Umbilical cord (tissue), 2 donors: Measurements from ENCODE around the gene PTPRG. TPM values are rescaled to one million over a fixed set of nuclear protein-coding genes. Genes with fewer than 3 reads are reported as not detected.

Source experiments
- DNase-seq: peaks from one replicate; pipeline ENCODE4 v3.0.0-alpha.2; 2015; ENCODE audit warnings: low spot score
- total RNA-seq: library from RNA; depleted of rRNA; stranded (reverse); fragments of >200 nt; gene quantifications from one replicate; pipeline ENCODE4 v1.2.3, GENCODE V29; 2014; ENCODE audit warnings: low replicate concordance; ENCODE audit not compliant: insufficient read depth

PTPRG gene
- total RNA-seq, 1 donor from 2014 or later, result 84.0 TPM

DNA sequence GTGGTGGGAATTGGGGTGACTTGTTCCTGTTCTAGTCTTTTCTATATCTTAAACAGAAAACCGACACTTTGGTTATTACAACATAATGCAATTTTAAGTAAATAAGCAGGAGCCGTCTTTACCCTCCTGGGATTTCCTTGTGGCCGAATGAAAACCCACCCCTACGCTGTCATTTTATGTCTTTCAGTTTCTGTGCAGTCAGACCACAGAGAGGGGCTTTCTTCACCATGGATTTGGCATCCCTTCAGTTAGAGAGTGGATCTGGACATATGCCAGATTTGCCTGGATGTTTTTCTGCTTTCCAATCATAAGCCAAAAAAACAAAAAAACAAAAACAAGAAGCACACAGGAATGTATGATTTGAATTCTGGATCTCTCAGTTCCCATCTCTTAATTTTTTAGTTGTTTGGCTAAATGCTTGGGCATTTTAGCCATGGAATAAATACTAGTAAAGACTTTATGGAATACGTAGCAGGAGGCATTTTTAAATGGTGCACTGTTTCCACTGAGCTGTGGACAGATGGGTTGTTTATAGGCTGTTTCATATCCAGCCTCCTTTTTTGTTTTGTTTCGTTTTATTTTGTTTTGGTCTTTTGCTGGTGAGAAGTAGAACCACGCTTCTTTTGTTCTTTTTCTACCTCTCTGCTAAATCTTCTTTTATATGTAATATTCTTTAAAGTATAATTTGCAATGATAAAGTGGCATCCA, 539.1 kb downstream of the PTPRG start:
- no peak for DNase-seq

DNA sequence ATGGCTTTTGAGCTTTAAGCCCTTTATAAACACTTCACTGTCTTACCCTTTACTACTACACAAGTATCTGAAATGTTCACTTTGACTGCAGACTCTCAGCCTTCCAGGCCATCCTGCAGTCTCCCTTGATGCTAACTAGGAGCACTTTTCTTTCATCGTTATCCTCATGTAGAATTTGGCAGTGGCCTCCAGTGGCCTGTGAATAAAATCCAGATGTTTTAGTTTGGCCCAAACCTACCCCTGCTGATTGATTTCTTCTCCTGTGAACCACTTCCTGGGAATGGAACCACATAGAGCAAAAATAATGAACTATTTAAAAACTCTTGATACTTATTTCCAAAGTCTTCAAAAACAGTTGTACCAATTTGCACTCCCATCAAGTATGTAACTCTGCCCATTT, 540.1 kb downstream of the PTPRG start:
- DNase-seq, result no peak

DNA sequence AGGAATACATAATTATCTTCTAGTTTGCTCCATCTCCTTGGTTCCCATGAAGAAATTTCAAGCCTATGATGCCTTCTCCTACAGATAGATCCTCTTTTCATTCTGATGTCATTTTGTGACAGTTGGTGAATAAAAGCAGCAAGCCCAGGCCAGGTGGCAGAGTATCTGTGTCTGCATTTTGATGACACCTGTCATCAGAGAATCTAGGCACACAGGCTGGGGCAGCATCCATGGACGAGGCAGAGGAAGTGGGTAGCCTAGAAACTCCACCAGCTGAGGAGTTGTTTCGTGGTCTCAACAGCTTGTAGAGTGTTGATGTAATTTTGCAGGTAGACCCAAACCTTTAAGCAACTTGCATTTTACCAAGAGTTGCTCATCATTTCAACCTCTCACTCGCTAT, 542.2 kb downstream of the PTPRG start:
- DNase-seq, result no peak

DNA sequence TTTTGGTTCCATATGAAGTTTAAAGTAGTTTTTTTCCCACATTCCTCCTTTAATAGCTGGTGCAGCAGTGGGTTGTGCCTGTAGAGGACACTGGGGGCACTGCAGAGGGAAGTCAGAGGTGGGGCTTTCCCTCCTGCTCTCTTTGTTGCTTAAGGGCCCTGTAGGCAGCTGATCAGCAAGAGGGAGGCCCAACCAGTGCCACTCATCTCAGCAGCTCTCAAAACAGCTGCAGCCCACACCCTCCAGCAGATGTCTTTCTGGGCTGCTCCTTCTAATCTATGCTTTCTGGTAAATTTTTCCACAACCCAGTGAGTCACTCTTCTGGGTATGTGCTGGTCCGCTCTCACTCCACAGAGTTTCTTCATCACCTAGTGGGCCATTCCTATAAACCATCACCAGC, 548.2 kb downstream of the PTPRG start:
- peak; percentile 73 for DNase-seq

DNA sequence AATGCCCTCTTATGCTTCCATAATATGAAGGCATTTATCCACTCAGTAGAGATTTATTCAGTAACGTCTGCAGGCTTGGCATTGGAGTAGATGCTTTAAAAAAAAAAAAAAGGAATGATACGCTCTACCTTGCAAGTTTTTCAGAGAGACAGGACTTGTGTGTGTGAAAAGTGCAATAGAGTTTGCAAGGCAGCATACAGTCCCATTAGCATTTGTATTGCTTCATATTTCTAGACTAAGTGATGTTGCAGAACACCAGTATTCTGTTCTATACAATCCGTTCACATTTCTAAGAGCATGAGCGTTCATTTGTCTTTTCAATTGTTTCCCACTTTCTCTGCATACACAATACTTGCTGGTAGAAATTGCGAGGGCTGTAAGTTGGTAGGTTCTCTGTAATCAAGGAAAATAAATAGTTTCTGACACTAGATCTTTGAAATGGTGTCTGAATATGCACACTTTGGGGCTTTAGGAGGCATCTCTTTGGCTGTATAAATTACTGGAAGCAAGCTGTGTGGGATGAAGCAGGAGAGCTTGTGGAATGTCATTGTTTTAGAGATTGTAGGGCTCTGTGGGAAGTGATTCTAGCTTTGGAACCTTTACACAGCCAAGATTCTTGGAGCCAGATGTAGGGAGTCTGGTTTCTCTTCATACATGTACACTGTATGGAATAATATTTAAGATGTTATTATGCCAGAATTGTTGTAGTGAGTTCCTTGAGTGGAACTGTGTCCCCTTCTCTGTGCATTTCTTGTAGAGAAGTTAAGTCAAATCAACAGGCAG, 549.3 kb downstream of the PTPRG start:
- no peak for DNase-seq

DNA sequence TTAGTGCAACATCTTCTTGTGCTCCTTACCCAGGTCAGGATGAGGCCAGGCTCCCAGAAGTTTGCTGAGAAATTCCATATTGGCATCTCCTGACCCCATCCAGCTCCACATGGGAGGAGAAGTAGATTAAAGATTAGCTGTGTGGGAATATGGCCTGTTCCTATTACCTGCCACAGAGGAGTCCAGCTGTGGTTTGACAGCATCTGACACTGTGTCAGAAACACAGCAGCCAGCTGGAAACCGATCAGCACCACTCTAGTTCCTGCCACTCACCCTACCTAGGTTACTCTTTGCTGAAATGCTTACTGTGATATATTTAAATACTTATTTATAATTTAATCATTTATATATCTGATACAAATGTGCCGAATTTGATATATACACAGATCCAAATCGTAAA, 551.7 kb downstream of the PTPRG start:
- DNase-seq, result no peak

DNA sequence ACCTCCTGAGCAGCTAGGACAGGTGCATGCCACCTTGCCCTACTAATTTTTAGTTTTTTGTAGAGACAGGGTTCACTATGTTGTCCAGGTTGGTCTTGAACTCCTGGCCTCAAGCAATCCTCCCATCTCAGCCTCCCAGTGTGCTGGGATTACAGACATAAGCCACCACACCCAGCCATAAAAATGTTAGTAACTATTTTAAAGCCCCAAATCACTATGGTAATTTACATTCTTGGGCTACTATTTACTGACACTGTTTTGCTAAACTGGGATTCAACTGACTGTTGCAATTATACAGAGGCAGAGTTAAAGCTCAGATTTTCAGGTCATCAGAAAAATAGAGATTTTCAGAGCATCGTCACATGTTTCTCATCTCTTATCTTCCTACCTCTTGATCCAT, 553.4 kb downstream of the PTPRG start:
- no peak for DNase-seq

DNA sequence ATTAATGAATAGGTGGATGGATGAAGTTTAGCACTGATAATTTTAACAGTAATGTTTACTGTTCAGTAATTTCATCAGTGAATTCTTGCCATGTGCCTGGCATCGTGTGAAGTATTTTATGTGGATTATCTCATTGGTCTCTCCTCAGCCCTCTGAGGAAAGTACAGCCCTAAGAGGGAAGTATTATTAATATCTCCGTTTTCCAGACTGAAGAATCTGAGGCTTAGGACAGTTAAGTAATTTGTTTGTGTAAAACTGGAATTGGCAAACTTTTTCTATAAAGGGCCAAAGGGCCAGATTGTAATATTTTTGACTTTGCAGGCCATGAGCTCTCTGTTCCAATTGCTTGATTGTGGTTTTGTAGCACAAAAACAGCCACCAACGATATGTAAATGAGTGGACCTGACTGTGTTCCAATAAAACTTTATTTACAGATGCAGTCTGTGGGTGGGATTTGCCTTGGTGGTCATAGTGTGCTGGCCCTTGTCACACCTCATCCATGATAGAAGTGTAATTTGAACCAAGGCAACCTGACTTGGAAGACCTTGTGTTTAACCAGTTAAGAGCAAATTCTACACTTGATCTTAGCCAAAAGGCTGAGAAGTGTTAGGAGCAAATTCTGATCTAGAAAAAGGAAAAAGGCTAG, 556.7 kb downstream of the PTPRG start:
- no peak for DNase-seq

DNA sequence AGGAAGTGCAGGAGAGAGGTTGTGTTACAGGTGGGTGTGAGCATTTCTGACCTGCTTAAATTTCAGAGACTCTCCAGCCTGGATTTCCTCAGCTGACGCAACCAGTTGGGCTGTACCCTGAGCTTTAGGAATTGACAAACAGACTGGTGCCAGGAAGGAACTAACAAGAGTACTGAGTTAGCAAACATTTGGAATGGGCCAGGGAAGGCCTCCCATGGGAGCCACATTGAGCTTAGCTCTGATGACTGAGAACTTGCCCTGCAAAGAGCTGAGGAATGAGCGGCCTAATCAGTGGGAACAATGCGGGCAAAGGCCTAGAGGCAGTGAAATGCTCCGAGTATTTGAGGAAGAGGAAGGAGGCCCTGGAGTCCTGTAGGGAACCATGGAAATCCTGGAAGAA, 557.8 kb downstream of the PTPRG start:
- DNase-seq, result no peak

DNA sequence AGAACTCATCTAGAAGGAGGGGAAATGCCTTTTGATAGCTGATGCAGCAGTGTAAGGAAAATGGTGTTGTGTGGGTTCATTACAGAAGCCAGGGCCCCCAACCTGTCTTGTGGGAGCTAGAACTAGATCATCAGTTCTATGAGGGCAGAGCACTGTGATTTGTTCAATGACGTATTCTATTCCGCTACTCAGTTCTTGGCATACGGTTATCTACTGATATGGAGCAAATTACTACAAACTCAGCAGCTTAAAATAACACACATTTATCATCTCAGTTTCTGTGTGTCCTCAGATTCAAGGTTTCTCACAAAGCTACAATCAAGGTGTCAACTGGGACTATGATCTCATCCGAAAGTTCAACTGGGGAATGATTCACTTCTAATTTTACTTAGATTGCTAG, 561.4 kb downstream of the PTPRG start:
- no peak for DNase-seq

DNA sequence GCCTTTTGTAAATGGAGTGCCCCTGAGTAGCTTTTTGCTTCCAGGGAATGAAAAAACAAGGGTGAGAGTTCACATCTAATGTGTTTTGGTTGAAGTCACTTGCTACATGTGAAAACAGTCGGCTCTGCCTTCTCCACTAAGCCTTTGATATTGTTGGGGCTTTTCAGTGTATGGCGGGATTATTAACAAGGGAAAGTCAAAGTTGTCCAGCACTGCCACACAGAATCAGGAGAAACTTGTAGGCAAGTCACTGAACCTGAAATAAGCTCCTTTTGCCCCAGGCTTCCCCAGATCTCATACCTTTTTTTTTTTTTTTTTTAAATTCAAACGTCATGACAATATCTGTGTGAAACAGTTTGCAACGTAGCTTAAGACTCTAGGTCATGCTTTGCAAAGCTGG, 564.0 kb downstream of the PTPRG start:
- DNase-seq, result no peak

DNA sequence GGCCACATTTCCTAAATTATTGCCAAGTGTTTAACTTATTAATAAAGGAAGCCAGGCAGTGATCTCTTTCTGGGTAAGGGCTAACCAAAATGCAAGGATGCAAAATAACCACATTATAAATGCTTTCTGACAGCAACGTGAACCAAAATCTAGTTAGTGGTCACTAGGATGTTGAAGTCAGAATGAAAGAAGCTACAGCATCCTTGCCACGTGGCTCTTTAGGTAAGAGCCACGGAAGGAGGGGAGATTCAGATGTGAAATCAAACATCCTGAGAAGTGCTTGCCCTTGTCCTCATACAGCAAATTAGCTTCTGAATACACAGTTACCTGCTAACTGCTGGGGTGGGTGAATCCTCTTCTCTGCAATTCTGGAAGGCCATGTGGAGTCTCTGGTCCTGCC, 565.7 kb downstream of the PTPRG start:
- no peak for DNase-seq

DNA sequence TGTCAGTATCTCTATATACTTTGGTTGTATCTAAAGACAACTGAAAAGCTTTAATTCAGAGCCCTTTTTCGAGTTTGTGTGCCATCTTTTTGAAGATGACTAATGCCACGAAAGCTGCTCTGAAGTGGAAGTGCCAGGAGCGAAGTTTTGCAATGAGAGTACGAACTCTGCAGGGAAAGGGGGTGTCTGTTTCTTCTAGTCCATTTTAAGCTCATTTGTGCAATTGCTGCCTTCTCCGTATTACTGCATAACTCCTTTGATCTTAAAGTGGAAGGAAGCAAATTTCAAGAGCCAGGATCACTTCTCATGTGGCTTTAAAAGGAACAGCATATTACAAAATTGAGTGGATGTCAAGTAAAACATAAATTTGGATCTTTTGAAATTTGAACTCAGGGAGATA, 566.7 kb downstream of the PTPRG start:
- peak; percentile 59 for DNase-seq

DNA sequence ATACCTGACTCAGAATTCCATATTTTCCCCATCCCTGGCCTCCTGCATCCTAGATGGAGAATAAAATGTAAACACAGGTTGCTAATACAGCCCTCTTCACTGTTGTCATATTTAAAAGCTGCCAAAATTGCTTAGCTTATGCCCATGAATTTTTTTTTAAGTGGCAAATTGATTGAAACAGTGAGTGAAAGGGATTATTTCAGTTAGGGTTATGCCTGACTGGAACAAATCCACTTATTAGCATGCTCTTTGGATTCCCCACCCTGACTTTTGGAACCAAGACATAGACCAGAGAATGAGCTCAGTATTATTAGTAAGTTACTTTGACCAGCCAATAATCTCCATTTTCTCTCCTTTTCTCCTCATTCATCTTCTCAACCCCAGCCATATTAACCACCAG, 567.3 kb downstream of the PTPRG start:
- DNase-seq, result no peak

DNA sequence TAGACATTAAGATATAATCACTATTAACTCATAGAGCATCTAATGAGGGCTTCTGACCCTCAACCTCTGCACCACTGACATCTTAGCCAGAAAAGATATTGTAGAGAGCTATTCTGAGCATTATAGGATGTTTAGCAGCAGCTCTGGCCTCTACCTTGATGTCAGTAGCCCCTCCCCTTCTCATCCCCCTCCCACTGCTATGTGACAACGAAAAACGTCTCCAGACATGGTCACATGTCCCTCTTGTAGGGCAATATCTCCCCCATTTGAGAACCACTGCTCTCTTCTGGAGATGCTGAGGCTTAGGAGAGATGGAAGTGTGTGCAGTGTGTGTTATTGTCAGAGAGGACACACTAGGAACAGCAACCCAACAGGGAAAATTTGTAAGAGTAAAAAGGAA, 569.7 kb downstream of the PTPRG start:
- DNase-seq, result no peak

DNA sequence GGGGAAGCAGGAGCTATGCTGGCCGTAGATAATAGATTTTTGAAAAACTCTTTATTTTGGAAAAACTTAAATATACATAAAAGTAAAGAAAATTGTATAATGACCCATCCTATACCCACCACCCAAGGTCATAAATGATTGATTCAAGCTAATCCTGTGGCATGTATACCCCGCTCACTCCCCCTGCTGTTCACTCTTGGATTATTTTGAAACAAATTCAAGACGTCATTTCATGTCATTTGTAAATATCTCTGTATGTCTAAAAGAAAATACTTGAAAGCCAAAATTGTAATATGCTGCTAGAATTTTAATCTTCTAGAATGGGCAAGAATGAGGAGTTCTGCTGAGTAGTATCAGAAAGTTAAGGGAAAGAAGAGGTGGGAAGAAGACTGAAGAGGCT, 570.2 kb downstream of the PTPRG start:
- DNase-seq, result no peak

DNA sequence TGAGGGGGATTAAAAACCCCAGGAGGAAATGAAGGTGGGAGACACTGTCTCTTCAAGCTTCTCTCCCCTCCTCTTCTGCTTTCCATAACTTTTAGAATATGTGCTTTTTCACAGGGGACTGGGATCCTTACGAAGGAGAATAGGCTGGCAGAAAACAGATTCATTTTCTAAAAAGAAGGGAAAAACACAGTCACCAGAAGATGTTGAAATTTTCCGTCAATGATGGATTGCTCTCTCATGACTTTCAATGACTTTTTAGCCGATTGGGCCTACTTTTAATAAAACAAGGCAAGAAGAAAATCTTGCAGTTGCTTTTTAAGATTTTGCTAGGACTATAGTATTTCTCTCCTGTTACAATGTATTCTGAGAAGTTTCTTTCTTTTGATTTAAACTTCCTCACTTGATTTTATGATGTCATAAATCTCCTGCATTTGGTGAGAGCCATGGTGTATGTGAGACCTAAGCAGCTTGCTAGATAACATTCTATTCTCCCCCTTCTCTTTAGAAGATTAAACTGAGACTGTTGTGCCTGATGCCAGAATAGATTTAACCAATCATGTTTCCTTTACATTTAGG, 570.7 kb downstream of the PTPRG start:
- DNase-seq, result peak; percentile 57

DNA sequence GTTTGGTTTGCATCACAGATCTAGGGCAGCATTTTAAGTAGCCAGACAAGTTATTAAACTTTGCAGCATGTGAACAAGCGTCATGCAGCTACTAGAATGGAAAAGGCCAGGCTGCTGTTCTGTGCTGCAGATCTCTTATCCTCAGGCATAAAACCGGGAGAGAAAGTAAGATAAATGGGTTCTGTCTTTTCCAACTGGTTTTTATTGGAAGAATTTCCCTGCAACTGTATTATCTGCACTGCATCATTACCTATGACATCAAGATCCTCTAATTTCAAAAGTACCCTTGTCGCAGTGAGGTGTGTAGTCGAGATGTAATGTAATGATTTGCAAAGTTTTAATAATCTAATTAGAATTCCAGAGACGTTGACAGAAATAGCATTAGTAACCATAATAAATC, 571.6 kb downstream of the PTPRG start:
- peak; percentile 56 for DNase-seq

DNA sequence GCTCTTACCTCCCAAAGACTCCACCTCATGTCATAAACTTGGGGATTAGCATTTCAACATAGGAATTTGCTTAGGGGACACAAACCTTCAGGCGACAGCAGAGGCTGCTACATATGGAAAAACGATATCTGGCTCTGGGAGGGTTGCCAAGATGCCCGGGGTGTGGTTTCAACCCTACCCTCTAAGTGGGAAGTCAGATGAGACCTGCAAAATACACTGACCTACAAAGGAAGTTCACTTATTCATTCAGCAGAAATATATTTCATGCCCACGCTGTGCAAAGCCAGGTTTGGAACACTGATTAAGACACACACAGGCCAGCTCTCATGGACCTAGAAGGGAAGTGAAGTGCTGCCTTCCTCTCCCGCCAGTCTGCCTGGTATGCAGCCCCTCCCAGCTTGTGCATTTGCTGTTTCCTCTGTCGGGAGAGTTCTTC, 572.7 kb downstream of the PTPRG start:
- peak; percentile 77 for DNase-seq

DNA sequence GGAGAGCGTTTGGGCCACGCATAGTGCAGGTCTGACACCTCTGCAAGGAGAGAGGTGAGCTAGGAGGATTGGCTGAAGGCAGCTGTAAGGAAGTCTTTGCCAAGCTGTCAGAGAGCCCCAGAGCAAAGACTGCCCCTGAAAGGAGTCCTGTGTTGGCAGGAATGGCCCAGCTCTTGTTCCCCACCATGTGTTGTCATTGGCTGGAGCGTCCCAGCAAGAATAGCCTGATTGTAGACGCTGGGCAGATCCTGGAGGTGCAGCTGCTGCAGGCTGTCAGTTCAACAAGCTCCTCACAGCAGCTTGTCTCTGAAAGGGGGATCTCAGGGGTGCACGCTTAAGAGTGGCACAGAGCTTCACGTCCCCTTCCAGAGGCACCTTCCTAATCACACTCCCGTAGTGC, 574.4 kb downstream of the PTPRG start:
- no peak for DNase-seq

DNA sequence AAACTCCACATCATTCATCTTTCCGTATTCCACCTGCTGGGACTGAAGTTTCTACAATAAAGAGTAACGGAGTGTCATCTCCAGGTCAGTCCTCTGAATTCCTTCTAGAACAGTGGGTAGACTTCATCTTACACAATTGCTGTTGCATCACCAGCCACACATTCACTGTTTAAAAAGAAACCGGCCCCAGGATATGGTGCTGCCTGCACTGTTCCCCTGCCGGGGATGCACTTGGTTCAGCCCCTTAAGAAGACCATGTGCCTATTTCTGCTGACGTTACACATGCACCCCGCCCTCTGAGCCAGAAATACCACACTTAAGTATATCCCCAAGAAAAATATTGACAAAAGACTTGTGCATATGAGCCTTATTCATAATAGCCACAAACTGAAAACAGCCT, 578.6 kb downstream of the PTPRG start:
- DNase-seq, result no peak

DNA sequence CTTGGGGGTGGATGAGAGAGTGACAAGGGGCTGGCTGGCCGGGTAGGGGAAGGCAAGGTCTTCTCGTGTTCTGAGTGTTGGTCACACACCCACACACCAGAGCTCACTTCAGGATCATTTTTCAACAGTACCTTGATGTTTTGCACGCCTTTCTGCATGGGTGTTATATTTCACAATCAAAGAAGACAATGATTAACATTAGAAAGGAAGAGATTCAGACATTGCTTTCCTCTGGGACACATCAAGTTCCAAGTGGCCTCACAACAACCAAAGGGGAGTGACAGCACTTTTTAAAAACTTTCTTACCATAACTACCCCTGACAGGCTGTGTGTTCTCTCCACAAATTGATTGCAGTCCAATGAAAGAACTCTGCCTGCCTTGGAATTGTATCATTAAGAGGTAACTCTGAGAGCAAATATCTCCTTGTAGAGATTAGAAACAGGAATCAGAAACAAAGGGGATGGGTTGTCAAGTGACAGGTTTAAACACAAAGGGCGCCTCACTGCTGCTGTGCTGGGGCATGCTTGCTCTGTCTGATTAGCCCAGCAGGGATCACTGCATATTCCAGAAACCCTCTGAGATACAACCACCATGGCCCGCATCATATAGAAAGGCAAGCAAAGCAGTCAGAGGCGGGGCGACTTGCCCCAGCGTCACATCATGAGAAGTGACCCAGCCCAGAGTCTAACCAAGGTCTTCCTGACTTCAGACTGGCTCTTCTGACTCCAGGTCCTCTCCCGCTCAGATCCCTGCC, 581.1 kb downstream of the PTPRG start:
- no peak for DNase-seq
